Neural cell (in vitro differentiated cells): ENCODE results near the gene CELF4.

ENCODE experiments used
- CTCF ChIP-seq: fragments of 450-650 bp; IDR thresholded peaks from 2 replicates; pipeline ENCODE4 v1.5.1; 2014; ENCODE audit warnings: antibody characterized with exemption, mild to moderate bottlenecking, moderate library complexity; ENCODE audit not compliant: poor library complexity, severe bottlenecking
- EP300 ChIP-seq: fragments of 450-650 bp; conservative IDR thresholded peaks from 2 replicates; pipeline ENCODE4 v1.6.1; 2014; ENCODE audit warnings: antibody characterized with exemption, mild to moderate bottlenecking, moderate library complexity; ENCODE audit not compliant: poor library complexity, severe bottlenecking
- POLR2AphosphoS5 ChIP-seq: IDR thresholded peaks from 2 replicates; pipeline ENCODE4 v1.6.1; 2012
- REST ChIP-seq: IDR thresholded peaks from 2 replicates; pipeline ENCODE4 v1.6.1; 2012; ENCODE audit warnings: borderline replicate concordance
- TAF1 ChIP-seq: IDR thresholded peaks from 2 replicates; pipeline ENCODE4 v1.6.1; 2012; ENCODE audit warnings: low read depth

GRCh38 chr18:37402735-37403099, 162.9 kb downstream of the CELF4 start:
- TF ChIP-seq POLR2AphosphoS5 (no peak), CTCF (no peak), REST (no peak), EP300 (no peak), TAF1 (no peak)
